ENCODE results near the gene VEGFC.
A peak's percentile ranks its signal among the peaks of the same experiment; 100 is the strongest.

- TF ChIP-seq EZH2phosphoT487 (IDR thresholded peaks at IDR 0.05; ENCODE audit: borderline replicate concordance) (no peak), POLR2AphosphoS5 (IDR thresholded peaks at IDR 0.05; ENCODE audit: low read depth, low read length) (no peak), CTCF (IDR thresholded peaks at IDR 0.05 in 2 of 3, conservative IDR thresholded peaks at IDR 0.05 in 1 of 3; ENCODE audit: borderline replicate concordance in 1 of 3, insufficient read depth in 1 of 3, low read depth in 2 of 3, low read length in 2 of 3) (peak; percentile 43 to 72 (median 61); a peak in 5 of 6 replicates), EZH2 (IDR thresholded peaks at IDR 0.05) (no peak), RAD21 (IDR thresholded peaks at IDR 0.05; ENCODE audit: low read depth) (peak; percentile 61), ZNF274 (IDR thresholded peaks at IDR 0.05; ENCODE audit: low read depth, low read length) (no peak)
- TF ChIP-seq, protein P1, sequence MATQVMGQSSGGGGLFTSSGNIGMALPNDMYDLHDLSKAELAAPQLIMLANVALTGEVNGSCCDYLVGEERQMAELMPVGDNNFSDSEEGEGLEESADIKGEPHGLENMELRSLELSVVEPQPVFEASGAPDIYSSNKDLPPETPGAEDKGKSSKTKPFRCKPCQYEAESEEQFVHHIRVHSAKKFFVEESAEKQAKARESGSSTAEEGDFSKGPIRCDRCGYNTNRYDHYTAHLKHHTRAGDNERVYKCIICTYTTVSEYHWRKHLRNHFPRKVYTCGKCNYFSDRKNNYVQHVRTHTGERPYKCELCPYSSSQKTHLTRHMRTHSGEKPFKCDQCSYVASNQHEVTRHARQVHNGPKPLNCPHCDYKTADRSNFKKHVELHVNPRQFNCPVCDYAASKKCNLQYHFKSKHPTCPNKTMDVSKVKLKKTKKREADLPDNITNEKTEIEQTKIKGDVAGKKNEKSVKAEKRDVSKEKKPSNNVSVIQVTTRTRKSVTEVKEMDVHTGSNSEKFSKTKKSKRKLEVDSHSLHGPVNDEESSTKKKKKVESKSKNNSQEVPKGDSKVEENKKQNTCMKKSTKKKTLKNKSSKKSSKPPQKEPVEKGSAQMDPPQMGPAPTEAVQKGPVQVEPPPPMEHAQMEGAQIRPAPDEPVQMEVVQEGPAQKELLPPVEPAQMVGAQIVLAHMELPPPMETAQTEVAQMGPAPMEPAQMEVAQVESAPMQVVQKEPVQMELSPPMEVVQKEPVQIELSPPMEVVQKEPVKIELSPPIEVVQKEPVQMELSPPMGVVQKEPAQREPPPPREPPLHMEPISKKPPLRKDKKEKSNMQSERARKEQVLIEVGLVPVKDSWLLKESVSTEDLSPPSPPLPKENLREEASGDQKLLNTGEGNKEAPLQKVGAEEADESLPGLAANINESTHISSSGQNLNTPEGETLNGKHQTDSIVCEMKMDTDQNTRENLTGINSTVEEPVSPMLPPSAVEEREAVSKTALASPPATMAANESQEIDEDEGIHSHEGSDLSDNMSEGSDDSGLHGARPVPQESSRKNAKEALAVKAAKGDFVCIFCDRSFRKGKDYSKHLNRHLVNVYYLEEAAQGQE (IDR thresholded peaks at IDR 0.05; ENCODE audit: low read depth): no peak
- TF ChIP-seq, protein P2, sequence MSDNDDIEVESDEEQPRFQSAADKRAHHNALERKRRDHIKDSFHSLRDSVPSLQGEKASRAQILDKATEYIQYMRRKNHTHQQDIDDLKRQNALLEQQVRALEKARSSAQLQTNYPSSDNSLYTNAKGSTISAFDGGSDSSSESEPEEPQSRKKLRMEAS (IDR thresholded peaks at IDR 0.05): no peak
Observed at GRCh38 chr4:176789955-176790354, 2.8 kb downstream of the VEGFC start.

All from HCT116 (cell line).